H9 (cell line): ENCODE data around the gene SLC1A5. TPM values are rescaled to one million over a fixed set of nuclear protein-coding genes. Genes with fewer than 3 reads are reported as not detected.

Experiments
- DNase-seq: peaks from one replicate; pipeline ENCODE4 v3.0.0-alpha.2; 2017
- H2AFZ ChIP-seq: one replicate; pipeline ENCODE4 v1.6.1; 2013; ENCODE audit warnings: mild to moderate bottlenecking, low read length, control low read depth, moderate library complexity
- H2AK5ac ChIP-seq: 2 replicates; pipeline ENCODE4 v1.6.1; 2013; ENCODE audit warnings: low read length, control low read depth, mixed read lengths; ENCODE audit not compliant: insufficient read length
- H2BK120ac ChIP-seq: one replicate; pipeline ENCODE4 v1.6.1; 2013; ENCODE audit warnings: low read depth, mild to moderate bottlenecking, low read length, control low read depth, inconsistent platforms; ENCODE audit not compliant: poor library complexity, severe bottlenecking
- H2BK12ac ChIP-seq: 2 replicates; pipeline ENCODE4 v1.6.1; 2013; ENCODE audit warnings: low read length, control low read depth, mixed read lengths, low read depth; ENCODE audit not compliant: insufficient read length
- H2BK15ac ChIP-seq: 2 replicates; pipeline ENCODE4 v1.6.1; 2013; ENCODE audit warnings: low read depth, low read length, control low read depth
- H2BK20ac ChIP-seq: one replicate; pipeline ENCODE4 v1.6.1; 2013; ENCODE audit warnings: low read depth, mild to moderate bottlenecking, low read length, control low read depth, inconsistent platforms; ENCODE audit not compliant: poor library complexity, severe bottlenecking
- H2BK5ac ChIP-seq: 2 replicates; pipeline ENCODE4 v1.6.1; 2013; ENCODE audit warnings: low read length, control low read depth, mixed read lengths; ENCODE audit not compliant: insufficient read length
- H3K14ac ChIP-seq: 2 replicates; pipeline ENCODE4 v1.6.1; 2013; ENCODE audit warnings: low read length, control low read depth; ENCODE audit not compliant: insufficient read depth
- H3K18ac ChIP-seq: 2 replicates; pipeline ENCODE4 v1.6.1; 2013; ENCODE audit warnings: low read depth, mild to moderate bottlenecking, mixed read lengths, low read length, control low read depth; ENCODE audit not compliant: insufficient read length
- H3K23ac ChIP-seq: 2 replicates; pipeline ENCODE4 v1.6.1; 2013; ENCODE audit warnings: low read length, control low read depth, mixed read lengths, low read depth; ENCODE audit not compliant: insufficient read length
- H3K23me2 ChIP-seq: 2 replicates; pipeline ENCODE4 v1.6.1; 2013; ENCODE audit warnings: low read depth, mild to moderate bottlenecking, mixed read lengths, low read length, control low read depth; ENCODE audit not compliant: insufficient read length, poor library complexity, severe bottlenecking
- H3K27ac ChIP-seq: 2 replicates; pipeline ENCODE4 v1.5.1; 2013; ENCODE audit warnings: low read length, control low read depth, mixed read lengths, low read depth; ENCODE audit not compliant: insufficient read length
- H3K27me3 ChIP-seq: 2 replicates; pipeline ENCODE4 v1.6.1; 2013; ENCODE audit warnings: low read length, control low read depth, inconsistent platforms; ENCODE audit not compliant: insufficient read depth
- H3K4ac ChIP-seq: 2 replicates; pipeline ENCODE4 v1.6.1; 2013; ENCODE audit warnings: low read depth, mild to moderate bottlenecking, control low read depth, inconsistent platforms, low read length, moderate library complexity
- H3K4me1 ChIP-seq: 2 replicates; pipeline ENCODE4 v1.6.1; 2013; ENCODE audit warnings: low read length, control low read depth, inconsistent platforms; ENCODE audit not compliant: insufficient read depth
- H3K4me2 ChIP-seq: 2 replicates; pipeline ENCODE4 v1.6.1; 2013; ENCODE audit warnings: low read length, control low read depth, mixed read lengths; ENCODE audit not compliant: insufficient read length, insufficient read depth
- H3K56ac ChIP-seq: 2 replicates; pipeline ENCODE4 v1.6.1; 2013; ENCODE audit warnings: low read depth, mild to moderate bottlenecking, mixed read lengths, low read length, control low read depth; ENCODE audit not compliant: insufficient read length
- H3K79me1 ChIP-seq: 2 replicates; pipeline ENCODE4 v1.6.1; 2013; ENCODE audit warnings: low read depth, mild to moderate bottlenecking, moderate library complexity, low read length, control low read depth, inconsistent platforms; ENCODE audit not compliant: insufficient read depth, poor library complexity, severe bottlenecking
- H3K79me2 ChIP-seq: 2 replicates; pipeline ENCODE4 v1.6.1; 2013; ENCODE audit warnings: low read length, control low read depth, inconsistent platforms; ENCODE audit not compliant: insufficient read depth
- H3K9ac ChIP-seq: 2 replicates; pipeline ENCODE4 v1.6.1; 2013; ENCODE audit warnings: low read length, control low read depth, mixed read lengths; ENCODE audit not compliant: insufficient read length; ENCODE audit errors: extremely low read depth
- H3K9me3 ChIP-seq: one replicate; pipeline ENCODE4 v1.6.1; 2013; ENCODE audit warnings: low read depth, low read length, inconsistent platforms; ENCODE audit not compliant: control insufficient read depth
- H3T11ph ChIP-seq: one replicate; pipeline ENCODE4 v1.6.1; 2013; ENCODE audit warnings: mild to moderate bottlenecking, low read length, control low read depth, inconsistent platforms
- H4K20me1 ChIP-seq: one replicate; pipeline ENCODE4 v1.6.1; 2013; ENCODE audit not compliant: control insufficient read depth, insufficient read length, insufficient read depth
- H4K5ac ChIP-seq: 2 replicates; pipeline ENCODE4 v1.6.1; 2013; ENCODE audit warnings: low read depth, mild to moderate bottlenecking, mixed read lengths, low read length, control low read depth; ENCODE audit not compliant: insufficient read length
- H4K8ac ChIP-seq: replicated peaks from 2 replicates; pipeline ENCODE4 v1.6.1; 2013; ENCODE audit warnings: low read length, control low read depth, mixed read lengths, low read depth; ENCODE audit not compliant: insufficient read length
- H4K91ac ChIP-seq: 2 replicates; pipeline ENCODE4 v1.6.1; 2013; ENCODE audit warnings: low read depth, mild to moderate bottlenecking, moderate library complexity, mixed read lengths, low read length, control low read depth; ENCODE audit not compliant: insufficient read length
- H3K27ac Mint-ChIP-seq, 3 experiments: 2 replicates in 2 of 3; 3 replicates in 1 of 3; pipeline ENCODE4 v1.8.0; 2020 to 2021; ENCODE audit warnings: mixed read lengths in 3 of 3, mild to moderate bottlenecking in 1 of 3, moderate library complexity in 1 of 3
- H3K27me3 Mint-ChIP-seq: 2 replicates; pipeline ENCODE4 v1.8.0; 2021; ENCODE audit warnings: low read depth, mild to moderate bottlenecking, moderate library complexity, mixed read lengths
- H3K36me3 Mint-ChIP-seq, 3 experiments: 2 replicates in 2 of 3; 3 replicates in 1 of 3; pipeline ENCODE4 v1.8.0; 2020 to 2021; ENCODE audit warnings: low read depth in 3 of 3, mixed read lengths in 3 of 3; ENCODE audit not compliant: insufficient read depth in 1 of 3
- H3K4me1 Mint-ChIP-seq, 2 experiments: 2 replicates each; pipeline ENCODE4 v1.8.0; 2020; ENCODE audit warnings: mixed read lengths in 2 of 2
- H3K4me3 Mint-ChIP-seq, 2 experiments: 2 replicates in 1 of 2; 3 replicates in 1 of 2; pipeline ENCODE4 v1.8.0; 2020 to 2021; ENCODE audit warnings: mild to moderate bottlenecking in 2 of 2, mixed read lengths in 2 of 2, moderate library complexity in 1 of 2
- H3K9me3 Mint-ChIP-seq, 2 experiments: 2 replicates in 1 of 2; 3 replicates in 1 of 2; pipeline ENCODE4 v1.8.0; 2020; ENCODE audit warnings: mild to moderate bottlenecking in 2 of 2, mixed read lengths in 2 of 2, moderate library complexity in 1 of 2
- CTCF ChIP-seq: fragments of 200-600 bp; sonication (generic); conservative IDR thresholded peaks from 3 replicates; pipeline ENCODE4 v1.8.0; 2021; ENCODE audit warnings: antibody characterized with exemption, mild to moderate bottlenecking
- WGBS: extraction: QIAGEN DNeasy Blood & Tissue Kit; methylation state at CpG from one replicate; pipeline ENCODE4 v1.1.7; 2013; ENCODE audit warnings: missing lambda C conversion rate, low lambda C conversion rate, mixed read lengths; ENCODE audit not compliant: insufficient read length; ENCODE audit errors: extremely low coverage; 5-methylcytosine and 5-hydroxymethylcytosine counted together
- total RNA-seq: library from RNA; stranded (reverse); gene quantifications from 2 replicates; pipeline ENCODE4 v1.2.1, GENCODE V29; 2021

The SLC1A5 gene
- total RNA-seq, 1 experiment from 2014 or later: 258 TPM

DNA sequence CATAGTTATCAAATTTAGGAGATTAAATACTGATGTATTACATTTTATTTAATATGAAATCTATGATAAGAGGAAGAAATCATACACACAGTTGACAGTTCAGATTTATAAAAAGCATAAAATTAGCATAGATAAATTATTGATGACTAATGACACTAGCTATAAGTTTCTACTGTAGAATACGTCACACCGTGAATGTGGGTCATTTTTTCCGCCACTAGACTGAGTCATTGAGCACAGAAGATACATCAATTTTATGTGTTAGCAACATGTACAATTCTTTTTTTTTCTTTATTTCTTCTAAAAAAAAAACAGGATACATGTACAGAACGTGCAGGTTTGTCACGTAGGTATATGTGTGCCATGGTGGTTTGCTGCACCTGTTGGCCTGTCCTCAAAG lies 40.1 kb upstream of the SLC1A5 start:
- H3K79me2 ChIP-seq: no peaks in the 10 kb centered on the region
- H3K36me3 Mint-ChIP-seq: no peaks in the 10 kb centered on the region
- no peak overlapping the region for H3K4me2 ChIP-seq
- peaks cover 5 to 7% of the 10 kb centered on the region in 2 experiments; a peak in 4 of 5 replicates for H3K9me3 Mint-ChIP-seq
- H2BK20ac ChIP-seq: no peak overlapping the region
- no peaks in the 10 kb centered on the region for H3K27me3 ChIP-seq
- no peaks in the 10 kb centered on the region; the same call in 1 of the 2 replicates for H3K27me3 Mint-ChIP-seq
- no peak overlapping the region for H3K14ac ChIP-seq
- H4K91ac ChIP-seq: no peak overlapping the region
- no peak overlapping the region for H3K18ac ChIP-seq
- H4K8ac ChIP-seq: no peak overlapping the region
- H3K56ac ChIP-seq: no peak overlapping the region
- H3K4ac ChIP-seq: no peak overlapping the region
- H2AK5ac ChIP-seq: no peak overlapping the region
- H3K4me1 Mint-ChIP-seq: no peaks in the 10 kb centered on the region; a peak in 1 of 4 replicates
- H3K23me2 ChIP-seq: no peaks in the 10 kb centered on the region
- H3K4me1 ChIP-seq: no peaks in the 10 kb centered on the region
- no peak overlapping the region for H2BK5ac ChIP-seq
- no peak overlapping the region for H3K23ac ChIP-seq
- H3T11ph ChIP-seq: no peak overlapping the region
- no peak overlapping the region for H3K27ac ChIP-seq
- H3K79me1 ChIP-seq: no peaks in the 10 kb centered on the region
- no peak overlapping the region for H3K9ac ChIP-seq
- DNase-seq: no peak
- no peak overlapping the region for H3K27ac Mint-ChIP-seq
- H2BK120ac ChIP-seq: no peak overlapping the region
- no peak overlapping the region for H2BK12ac ChIP-seq
- TF ChIP-seq CTCF: no peak
- no peak overlapping the region for H2BK15ac ChIP-seq
- no peaks in the 10 kb centered on the region for H3K9me3 ChIP-seq
- no CpG with 5 or more reads among the region's 5 CpGs for WGBS
- no peaks in the 10 kb centered on the region for H4K20me1 ChIP-seq
- H4K5ac ChIP-seq: no peak overlapping the region
- H3K4me3 Mint-ChIP-seq: no peak overlapping the region
- H2AFZ ChIP-seq: no peak overlapping the region
